WTC11 (cell line): ENCODE results near the gene RIMS4. TPM values are rescaled to one million over a fixed set of nuclear protein-coding genes. Genes with fewer than 3 reads are reported as not detected.

Experiments
- ATAC-seq: fragments of 200-7000 bp; cut with Tn5 transposase; 2 replicates; pipeline ENCODE4 v1.10.0; 2021; ENCODE audit warnings: mild to moderate bottlenecking, moderate library complexity
- CTCF ChIA-PET: fragments of 300-600 bp; sonication (Branson Sonifier 250); formaldehyde crosslinking; loops from one replicate; lab custom pipeline; 2021; ENCODE audit warnings: antibody characterized with exemption; lab: Charles Lee
- POLR2A ChIA-PET: fragments of 350-600 bp; sonication (Branson Sonifier 250); formaldehyde crosslinking; loops from one replicate; lab custom pipeline; 2021; ENCODE audit warnings: antibody characterized with exemption; lab: Charles Lee
- DNase-seq: peaks from one replicate; pipeline ENCODE4 v3.0.0; 2021; ENCODE audit warnings: low spot score
- H3K27ac Mint-ChIP-seq: 2 replicates; pipeline ENCODE4 v1.8.0; 2021; ENCODE audit warnings: mixed read lengths
- H3K27me3 Mint-ChIP-seq: 2 replicates; pipeline ENCODE4 v1.8.0; 2021; ENCODE audit warnings: low read depth, mild to moderate bottlenecking, moderate library complexity, mixed read lengths
- H3K36me3 Mint-ChIP-seq: 2 replicates; pipeline ENCODE4 v1.8.0; 2021; ENCODE audit warnings: mixed read lengths
- H3K4me1 Mint-ChIP-seq: 2 replicates; pipeline ENCODE4 v1.8.0; 2022; ENCODE audit warnings: mixed read lengths
- H3K4me3 Mint-ChIP-seq: 2 replicates; pipeline ENCODE4 v1.8.0; 2021; ENCODE audit warnings: mild to moderate bottlenecking, moderate library complexity, mixed read lengths
- H3K9me3 Mint-ChIP-seq: 2 replicates; pipeline ENCODE4 v1.8.0; 2021; ENCODE audit warnings: mixed read lengths
- CBFB ChIP-seq: sonication (generic); formaldehyde crosslinking; IDR thresholded peaks from 2 replicates; pipeline ENCODE4 v1.8.1; 2022; ENCODE audit warnings: mild to moderate bottlenecking, low read depth, missing genetic modification reagents
- CREM ChIP-seq: sonication (generic); formaldehyde crosslinking; IDR thresholded peaks from 2 replicates; pipeline ENCODE4 v1.8.1; 2022; ENCODE audit warnings: mild to moderate bottlenecking, missing genetic modification reagents, moderate library complexity
- ELF4 ChIP-seq: sonication (generic); formaldehyde crosslinking; IDR thresholded peaks from 2 replicates; pipeline ENCODE4 v1.8.1; 2022; ENCODE audit warnings: low read depth, mild to moderate bottlenecking, moderate library complexity, missing genetic modification reagents
- FOXK1 ChIP-seq: sonication (generic); formaldehyde crosslinking; IDR thresholded peaks from 2 replicates; pipeline ENCODE4 v1.8.0; 2022; ENCODE audit warnings: mild to moderate bottlenecking, moderate library complexity, missing genetic modification reagents
- JUN ChIP-seq: sonication (generic); formaldehyde crosslinking; IDR thresholded peaks from 2 replicates; pipeline ENCODE4 v1.8.0; 2023; ENCODE audit warnings: mild to moderate bottlenecking, missing genetic modification reagents
- NFE2L1 ChIP-seq: sonication (generic); formaldehyde crosslinking; IDR thresholded peaks from 2 replicates; pipeline ENCODE4 v1.8.1; 2023; ENCODE audit warnings: missing genetic modification reagents
- RELA ChIP-seq: sonication (generic); formaldehyde crosslinking; IDR thresholded peaks from 2 replicates; pipeline ENCODE4 v1.8.1; 2022; ENCODE audit warnings: missing genetic modification reagents, mild to moderate bottlenecking, borderline replicate concordance
- SMAD4 ChIP-seq: sonication (generic); formaldehyde crosslinking; IDR thresholded peaks from 2 replicates; pipeline ENCODE4 v1.8.0; 2022; ENCODE audit warnings: mild to moderate bottlenecking, missing genetic modification reagents
- SOX15 ChIP-seq: fragments of 250-450 bp; sonication (Bioruptor Pico); IDR thresholded peaks from 2 replicates; pipeline ENCODE4 v1.9.0; 2021; ENCODE audit warnings: mild to moderate bottlenecking
- SP1 ChIP-seq: sonication (generic); formaldehyde crosslinking; conservative IDR thresholded peaks from 2 replicates; pipeline ENCODE4 v1.8.1; 2022; ENCODE audit warnings: missing genetic modification reagents
- ZNF263 ChIP-seq: sonication (generic); formaldehyde crosslinking; IDR thresholded peaks from 2 replicates; pipeline ENCODE4 v1.8.1; 2022; ENCODE audit warnings: low read depth, mild to moderate bottlenecking, moderate library complexity, missing genetic modification reagents
- ZNF416 ChIP-seq: fragments of 250-450 bp; sonication (Bioruptor Pico); IDR thresholded peaks from 2 replicates; pipeline ENCODE4 v1.9.0; 2021; ENCODE audit warnings: mild to moderate bottlenecking, inconsistent platforms
- total RNA-seq: library from RNA; stranded (reverse); gene quantifications from 3 replicates; pipeline ENCODE4 v1.2.3, GENCODE V29; 2021
- TF ChIP-seq, protein P1 (sequence below): fragments of 250-450 bp; sonication (Bioruptor Pico); IDR thresholded peaks from 2 replicates; pipeline ENCODE4 v1.8.0; 2021; ENCODE audit warnings: mild to moderate bottlenecking
- TF ChIP-seq, protein P2 (sequence below): sonication (generic); formaldehyde crosslinking; conservative IDR thresholded peaks from 2 replicates; pipeline ENCODE4 v1.8.1; 2023; ENCODE audit warnings: mild to moderate bottlenecking, low read depth, missing genetic modification reagents, moderate library complexity
- TF ChIP-seq, protein P3 (sequence below): sonication (generic); formaldehyde crosslinking; IDR thresholded peaks from 2 replicates; pipeline ENCODE4 v1.8.1; 2023; ENCODE audit warnings: mild to moderate bottlenecking, missing genetic modification reagents, borderline replicate concordance
- TF ChIP-seq, protein P4 (sequence below): sonication (generic); formaldehyde crosslinking; IDR thresholded peaks from 2 replicates; pipeline ENCODE4 v1.8.0; 2022; ENCODE audit warnings: mild to moderate bottlenecking, missing genetic modification reagents
- TF ChIP-seq, protein P5 (sequence below): fragments of 250-450 bp; sonication (Bioruptor Pico); IDR thresholded peaks from 2 replicates; pipeline ENCODE4 v1.9.0; 2021; ENCODE audit warnings: mild to moderate bottlenecking, borderline replicate concordance

RIMS4 gene
- total RNA-seq, 1 experiment from 2014 or later = 24.8 TPM

DNA sequence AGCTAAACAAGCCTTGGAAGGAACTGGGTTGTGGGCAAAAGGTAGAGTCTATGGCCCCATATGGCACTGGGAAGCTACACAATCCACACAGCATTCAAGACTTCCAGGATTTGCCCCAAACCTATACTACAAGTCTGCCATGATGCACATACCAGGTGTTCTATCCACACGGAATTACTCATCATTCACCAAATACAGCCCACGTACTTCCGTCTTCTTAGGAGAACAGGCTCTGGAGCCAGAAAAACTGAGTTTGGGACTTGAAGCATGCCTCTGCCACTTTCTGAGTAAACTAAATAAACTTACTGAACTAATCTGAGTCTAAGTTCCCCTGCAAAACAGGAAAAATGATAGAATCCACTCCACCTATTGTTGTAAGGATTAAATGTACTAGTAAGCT, 28.6 kb downstream of the RIMS4 start (continued):
- no peak for TF ChIP-seq ZNF416 (CRISPR knock-in tag)
- TF ChIP-seq ZNF263 (CRISPR knock-in tag) = no peak

DNA sequence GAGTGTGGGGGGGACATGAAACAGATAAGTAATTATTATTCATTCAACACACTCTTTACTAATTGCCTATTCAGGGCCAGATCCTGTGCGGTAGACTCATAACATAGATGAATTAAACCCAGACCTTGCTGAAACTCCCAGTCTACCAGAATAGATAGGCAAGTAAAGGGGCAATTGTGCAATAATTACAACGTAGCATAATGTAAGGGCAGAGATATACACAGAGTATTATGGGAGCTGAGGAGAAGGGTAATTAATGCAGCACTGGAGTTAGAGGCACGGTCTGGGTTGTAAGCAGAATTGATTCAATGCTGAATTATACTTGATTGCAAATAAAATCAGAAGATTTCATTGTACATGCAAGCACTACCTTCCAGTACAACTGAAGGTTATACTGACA, 29.2 kb downstream of the RIMS4 start:
- H3K9me3 Mint-ChIP-seq = no peaks in the 10 kb centered on the region
- ATAC-seq (no peak), DNase-seq (no peak)
- no peaks in the 10 kb centered on the region for H3K36me3 Mint-ChIP-seq
- CTCF ChIA-PET = no interaction called here
- no peak overlapping the region for H3K27ac Mint-ChIP-seq
- POLR2A ChIA-PET = no interaction called here
- H3K4me1 Mint-ChIP-seq = peaks cover 22% of the 10 kb centered on the region
- H3K27me3 Mint-ChIP-seq = no peaks in the 10 kb centered on the region
- H3K4me3 Mint-ChIP-seq = no peak overlapping the region
- TF ChIP-seq ELF4 (no peak), RELA (CRISPR knock-in tag) (no peak)
- TF ChIP-seq, protein P1, sequence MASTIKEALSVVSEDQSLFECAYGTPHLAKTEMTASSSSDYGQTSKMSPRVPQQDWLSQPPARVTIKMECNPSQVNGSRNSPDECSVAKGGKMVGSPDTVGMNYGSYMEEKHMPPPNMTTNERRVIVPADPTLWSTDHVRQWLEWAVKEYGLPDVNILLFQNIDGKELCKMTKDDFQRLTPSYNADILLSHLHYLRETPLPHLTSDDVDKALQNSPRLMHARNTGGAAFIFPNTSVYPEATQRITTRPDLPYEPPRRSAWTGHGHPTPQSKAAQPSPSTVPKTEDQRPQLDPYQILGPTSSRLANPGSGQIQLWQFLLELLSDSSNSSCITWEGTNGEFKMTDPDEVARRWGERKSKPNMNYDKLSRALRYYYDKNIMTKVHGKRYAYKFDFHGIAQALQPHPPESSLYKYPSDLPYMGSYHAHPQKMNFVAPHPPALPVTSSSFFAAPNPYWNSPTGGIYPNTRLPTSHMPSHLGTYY (CRISPR knock-in tag) = no peak

DNA sequence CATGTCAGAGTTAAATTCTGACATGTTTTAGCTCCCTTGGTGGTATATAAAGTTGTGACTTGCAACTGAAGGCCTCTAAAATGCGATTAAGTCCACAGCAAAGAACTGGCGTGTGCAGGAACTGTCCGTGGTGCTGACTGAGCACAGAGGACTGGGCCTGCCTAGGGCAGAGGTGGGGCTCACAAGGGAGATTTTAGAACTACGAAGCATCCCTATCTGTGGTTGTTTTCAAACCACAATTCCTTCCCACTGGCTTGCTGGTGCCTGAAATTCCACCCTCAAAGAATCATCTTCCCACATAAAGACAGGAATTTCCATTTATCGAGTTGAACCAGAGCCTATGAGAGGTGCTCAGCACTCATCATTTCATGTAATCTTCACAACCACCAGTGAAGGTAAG, 30.1 kb downstream of the RIMS4 start:
- Mint-ChIP-seq H3K4me1 (peaks cover 13% of the 10 kb centered on the region), H3K36me3 (no peaks in the 10 kb centered on the region), H3K27me3 (no peaks in the 10 kb centered on the region), H3K4me3 (no peak overlapping the region), H3K27ac (no peak overlapping the region), H3K9me3 (no peaks in the 10 kb centered on the region)
- ChIA-PET POLR2A (no interaction called here), CTCF (no interaction called here)
- DNase-seq = peak; percentile 75
- ATAC-seq = peak; percentile 60
- TF ChIP-seq JUN (CRISPR knock-in tag) = peak; percentile 79; the same call in 1 of the 2 replicates
- TF ChIP-seq NFE2L1 (CRISPR knock-in tag) = 0 out of 2 replicates have a peak, but pooled peaks have one; percentile 40
- TF ChIP-seq, protein P2, sequence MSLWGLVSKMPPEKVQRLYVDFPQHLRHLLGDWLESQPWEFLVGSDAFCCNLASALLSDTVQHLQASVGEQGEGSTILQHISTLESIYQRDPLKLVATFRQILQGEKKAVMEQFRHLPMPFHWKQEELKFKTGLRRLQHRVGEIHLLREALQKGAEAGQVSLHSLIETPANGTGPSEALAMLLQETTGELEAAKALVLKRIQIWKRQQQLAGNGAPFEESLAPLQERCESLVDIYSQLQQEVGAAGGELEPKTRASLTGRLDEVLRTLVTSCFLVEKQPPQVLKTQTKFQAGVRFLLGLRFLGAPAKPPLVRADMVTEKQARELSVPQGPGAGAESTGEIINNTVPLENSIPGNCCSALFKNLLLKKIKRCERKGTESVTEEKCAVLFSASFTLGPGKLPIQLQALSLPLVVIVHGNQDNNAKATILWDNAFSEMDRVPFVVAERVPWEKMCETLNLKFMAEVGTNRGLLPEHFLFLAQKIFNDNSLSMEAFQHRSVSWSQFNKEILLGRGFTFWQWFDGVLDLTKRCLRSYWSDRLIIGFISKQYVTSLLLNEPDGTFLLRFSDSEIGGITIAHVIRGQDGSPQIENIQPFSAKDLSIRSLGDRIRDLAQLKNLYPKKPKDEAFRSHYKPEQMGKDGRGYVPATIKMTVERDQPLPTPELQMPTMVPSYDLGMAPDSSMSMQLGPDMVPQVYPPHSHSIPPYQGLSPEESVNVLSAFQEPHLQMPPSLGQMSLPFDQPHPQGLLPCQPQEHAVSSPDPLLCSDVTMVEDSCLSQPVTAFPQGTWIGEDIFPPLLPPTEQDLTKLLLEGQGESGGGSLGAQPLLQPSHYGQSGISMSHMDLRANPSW (CRISPR knock-in tag) = no peak
- TF ChIP-seq CBFB = no peak
- TF ChIP-seq, protein P3, sequence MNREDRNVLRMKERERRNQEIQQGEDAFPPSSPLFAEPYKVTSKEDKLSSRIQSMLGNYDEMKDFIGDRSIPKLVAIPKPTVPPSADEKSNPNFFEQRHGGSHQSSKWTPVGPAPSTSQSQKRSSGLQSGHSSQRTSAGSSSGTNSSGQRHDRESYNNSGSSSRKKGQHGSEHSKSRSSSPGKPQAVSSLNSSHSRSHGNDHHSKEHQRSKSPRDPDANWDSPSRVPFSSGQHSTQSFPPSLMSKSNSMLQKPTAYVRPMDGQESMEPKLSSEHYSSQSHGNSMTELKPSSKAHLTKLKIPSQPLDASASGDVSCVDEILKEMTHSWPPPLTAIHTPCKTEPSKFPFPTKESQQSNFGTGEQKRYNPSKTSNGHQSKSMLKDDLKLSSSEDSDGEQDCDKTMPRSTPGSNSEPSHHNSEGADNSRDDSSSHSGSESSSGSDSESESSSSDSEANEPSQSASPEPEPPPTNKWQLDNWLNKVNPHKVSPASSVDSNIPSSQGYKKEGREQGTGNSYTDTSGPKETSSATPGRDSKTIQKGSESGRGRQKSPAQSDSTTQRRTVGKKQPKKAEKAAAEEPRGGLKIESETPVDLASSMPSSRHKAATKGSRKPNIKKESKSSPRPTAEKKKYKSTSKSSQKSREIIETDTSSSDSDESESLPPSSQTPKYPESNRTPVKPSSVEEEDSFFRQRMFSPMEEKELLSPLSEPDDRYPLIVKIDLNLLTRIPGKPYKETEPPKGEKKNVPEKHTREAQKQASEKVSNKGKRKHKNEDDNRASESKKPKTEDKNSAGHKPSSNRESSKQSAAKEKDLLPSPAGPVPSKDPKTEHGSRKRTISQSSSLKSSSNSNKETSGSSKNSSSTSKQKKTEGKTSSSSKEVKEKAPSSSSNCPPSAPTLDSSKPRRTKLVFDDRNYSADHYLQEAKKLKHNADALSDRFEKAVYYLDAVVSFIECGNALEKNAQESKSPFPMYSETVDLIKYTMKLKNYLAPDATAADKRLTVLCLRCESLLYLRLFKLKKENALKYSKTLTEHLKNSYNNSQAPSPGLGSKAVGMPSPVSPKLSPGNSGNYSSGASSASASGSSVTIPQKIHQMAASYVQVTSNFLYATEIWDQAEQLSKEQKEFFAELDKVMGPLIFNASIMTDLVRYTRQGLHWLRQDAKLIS = no peak
- 0 out of 2 replicates have a peak, but pooled peaks have one; percentile 20 for TF ChIP-seq FOXK1 (CRISPR knock-in tag)
- TF ChIP-seq SP1 = peak; percentile 39; the same call in 1 of the 2 replicates
- TF ChIP-seq, protein P4, sequence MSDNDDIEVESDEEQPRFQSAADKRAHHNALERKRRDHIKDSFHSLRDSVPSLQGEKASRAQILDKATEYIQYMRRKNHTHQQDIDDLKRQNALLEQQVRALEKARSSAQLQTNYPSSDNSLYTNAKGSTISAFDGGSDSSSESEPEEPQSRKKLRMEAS = peak; percentile 31; the same call in 1 of the 2 replicates
- 0 out of 2 replicates have a peak, but pooled peaks have one; percentile 61 for TF ChIP-seq SMAD4 (CRISPR knock-in tag)
- TF ChIP-seq, protein P5, sequence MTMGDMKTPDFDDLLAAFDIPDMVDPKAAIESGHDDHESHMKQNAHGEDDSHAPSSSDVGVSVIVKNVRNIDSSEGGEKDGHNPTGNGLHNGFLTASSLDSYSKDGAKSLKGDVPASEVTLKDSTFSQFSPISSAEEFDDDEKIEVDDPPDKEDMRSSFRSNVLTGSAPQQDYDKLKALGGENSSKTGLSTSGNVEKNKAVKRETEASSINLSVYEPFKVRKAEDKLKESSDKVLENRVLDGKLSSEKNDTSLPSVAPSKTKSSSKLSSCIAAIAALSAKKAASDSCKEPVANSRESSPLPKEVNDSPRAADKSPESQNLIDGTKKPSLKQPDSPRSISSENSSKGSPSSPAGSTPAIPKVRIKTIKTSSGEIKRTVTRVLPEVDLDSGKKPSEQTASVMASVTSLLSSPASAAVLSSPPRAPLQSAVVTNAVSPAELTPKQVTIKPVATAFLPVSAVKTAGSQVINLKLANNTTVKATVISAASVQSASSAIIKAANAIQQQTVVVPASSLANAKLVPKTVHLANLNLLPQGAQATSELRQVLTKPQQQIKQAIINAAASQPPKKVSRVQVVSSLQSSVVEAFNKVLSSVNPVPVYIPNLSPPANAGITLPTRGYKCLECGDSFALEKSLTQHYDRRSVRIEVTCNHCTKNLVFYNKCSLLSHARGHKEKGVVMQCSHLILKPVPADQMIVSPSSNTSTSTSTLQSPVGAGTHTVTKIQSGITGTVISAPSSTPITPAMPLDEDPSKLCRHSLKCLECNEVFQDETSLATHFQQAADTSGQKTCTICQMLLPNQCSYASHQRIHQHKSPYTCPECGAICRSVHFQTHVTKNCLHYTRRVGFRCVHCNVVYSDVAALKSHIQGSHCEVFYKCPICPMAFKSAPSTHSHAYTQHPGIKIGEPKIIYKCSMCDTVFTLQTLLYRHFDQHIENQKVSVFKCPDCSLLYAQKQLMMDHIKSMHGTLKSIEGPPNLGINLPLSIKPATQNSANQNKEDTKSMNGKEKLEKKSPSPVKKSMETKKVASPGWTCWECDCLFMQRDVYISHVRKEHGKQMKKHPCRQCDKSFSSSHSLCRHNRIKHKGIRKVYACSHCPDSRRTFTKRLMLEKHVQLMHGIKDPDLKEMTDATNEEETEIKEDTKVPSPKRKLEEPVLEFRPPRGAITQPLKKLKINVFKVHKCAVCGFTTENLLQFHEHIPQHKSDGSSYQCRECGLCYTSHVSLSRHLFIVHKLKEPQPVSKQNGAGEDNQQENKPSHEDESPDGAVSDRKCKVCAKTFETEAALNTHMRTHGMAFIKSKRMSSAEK (CRISPR knock-in tag) = no peak
- TF ChIP-seq CREM = 0 out of 2 replicates have a peak, but pooled peaks have one; percentile 51
- TF ChIP-seq SOX15 (CRISPR knock-in tag) = no peak
